Urothelium cell line (cell line): ENCODE data around the gene APOL1.
"Not testable (repeated sequence)": the region's sequence is repeated elsewhere in the genome, so short reads cannot be mapped to it uniquely, and the experiment has no call there.

ENCODE experiments used
- DNase-seq: peaks from one replicate; pipeline ENCODE4 v3.0.0; 2011; ENCODE audit warnings: low spot score, mixed read lengths
- FAIRE-seq: peaks from 2 replicates; lab custom pipeline; 2011; peaks lifted over from hg19 to GRCh38; lab: Jason Lieb, UNC

Gene APOL1

DNA sequence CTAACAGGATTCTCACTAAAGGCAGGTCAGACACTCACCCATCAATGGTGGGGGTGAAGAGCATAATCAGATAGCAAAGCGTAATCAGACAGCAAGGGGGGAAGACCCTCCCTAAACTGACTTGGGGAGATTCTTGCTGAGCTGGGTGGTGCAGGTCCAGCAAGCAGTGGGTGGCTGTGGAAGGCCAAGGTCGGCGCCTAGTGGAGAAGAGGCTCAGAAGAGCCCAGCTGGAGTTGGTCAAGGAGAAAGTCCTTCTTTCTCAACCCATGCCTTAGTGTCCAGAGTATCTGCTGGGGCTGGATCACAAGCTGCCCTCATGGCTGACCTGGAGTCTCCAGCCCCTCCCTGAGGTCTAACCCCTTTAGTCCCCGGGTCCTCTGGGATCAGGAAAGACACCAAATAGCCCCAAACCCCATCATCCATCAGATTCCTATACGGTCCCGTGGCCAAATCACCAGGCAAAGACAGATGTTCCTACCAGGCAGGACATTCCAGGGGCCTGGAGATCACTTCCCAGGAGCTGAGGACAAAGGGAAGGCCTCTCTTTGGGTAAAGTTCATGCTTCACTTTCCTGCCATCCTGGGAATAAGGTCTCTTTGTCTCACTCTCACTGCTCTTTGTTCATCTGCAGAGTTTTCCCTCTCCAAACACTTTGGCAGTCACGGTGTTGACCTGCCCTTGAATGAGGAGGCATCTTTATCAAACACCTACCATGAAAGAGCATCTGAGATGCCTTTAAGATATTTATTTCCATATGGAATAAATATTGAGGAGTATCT lies 11.1 kb downstream of the APOL1 start:
- FAIRE-seq = peak; percentile 23
- not testable (repeated sequence) for DNase-seq

DNA sequence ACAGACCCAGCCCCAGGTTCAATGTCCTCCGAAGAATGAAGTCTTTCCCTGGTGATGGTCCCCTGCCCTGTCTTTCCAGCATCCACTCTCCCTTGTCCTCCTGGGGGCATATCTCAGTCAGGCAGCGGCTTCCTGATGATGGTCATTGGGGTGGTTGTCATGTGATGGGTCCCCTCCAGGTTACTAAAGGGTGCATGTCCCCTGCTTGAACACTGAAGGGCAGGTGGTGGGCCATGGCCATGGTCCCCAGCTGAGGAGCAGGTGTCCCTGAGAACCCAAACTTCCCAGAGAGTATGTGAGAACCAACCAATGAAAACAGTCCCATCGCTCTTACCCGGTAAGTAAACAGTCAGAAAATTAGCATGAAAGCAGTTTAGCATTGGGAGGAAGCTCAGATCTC lies 14.1 kb downstream of the APOL1 start:
- peak; percentile 58 for FAIRE-seq
- no peak for DNase-seq

- DNase-seq (no peak), FAIRE-seq (no peak)
Observed at GRCh38 chr22:36267896-36268485, 15.1 kb downstream of the APOL1 start.

GRCh38 chr22:36271231-36271630 lies 18.3 kb downstream of the APOL1 start:
- not testable (repeated sequence) for DNase-seq, FAIRE-seq

DNA sequence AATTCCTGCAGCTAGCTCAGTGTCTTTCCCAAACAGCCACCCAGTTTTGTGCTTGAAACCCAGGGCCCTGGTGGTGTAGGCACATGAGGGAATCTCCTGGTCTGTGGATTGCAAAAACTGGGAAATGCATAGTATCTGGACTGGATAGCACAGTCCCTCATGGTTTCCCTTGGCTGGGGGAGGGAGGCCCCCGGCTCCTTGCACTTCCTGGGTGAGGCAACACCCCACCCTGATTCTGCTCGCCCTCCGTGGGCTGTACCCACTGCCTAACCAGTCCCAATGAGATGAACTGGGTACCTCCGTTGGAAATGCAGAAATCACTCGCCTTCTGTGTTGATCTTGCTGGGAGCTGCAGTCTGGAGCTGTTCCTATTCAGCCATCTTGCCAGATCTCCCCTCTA lies 19.0 kb downstream of the APOL1 start:
- DNase-seq, FAIRE-seq: not testable (repeated sequence)

DNA sequence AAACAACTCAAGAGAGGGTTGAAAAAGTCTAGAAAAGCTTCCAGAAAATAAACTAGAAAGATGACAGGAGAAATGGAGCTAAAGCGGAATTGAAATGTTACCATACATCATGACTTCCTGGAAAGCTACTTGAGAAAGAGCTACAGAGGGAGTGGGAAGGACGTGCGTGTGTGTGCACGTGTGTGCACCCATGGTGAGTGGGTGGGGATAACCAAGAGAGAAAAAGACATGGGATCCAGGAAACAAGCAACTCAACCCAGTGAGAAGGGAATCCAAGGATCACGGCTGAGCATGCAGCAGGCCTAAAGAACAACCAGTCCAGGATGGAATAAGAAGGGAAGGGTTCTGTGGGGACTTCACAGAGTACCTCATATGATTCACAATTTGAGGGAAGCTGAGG lies 21.6 kb downstream of the APOL1 start:
- DNase-seq (no peak), FAIRE-seq (no peak)

GRCh38 chr22:36277482-36278291 lies 24.8 kb downstream of the APOL1 start:
- peak; percentile 79 for FAIRE-seq
- peak; percentile 65 for DNase-seq

DNA sequence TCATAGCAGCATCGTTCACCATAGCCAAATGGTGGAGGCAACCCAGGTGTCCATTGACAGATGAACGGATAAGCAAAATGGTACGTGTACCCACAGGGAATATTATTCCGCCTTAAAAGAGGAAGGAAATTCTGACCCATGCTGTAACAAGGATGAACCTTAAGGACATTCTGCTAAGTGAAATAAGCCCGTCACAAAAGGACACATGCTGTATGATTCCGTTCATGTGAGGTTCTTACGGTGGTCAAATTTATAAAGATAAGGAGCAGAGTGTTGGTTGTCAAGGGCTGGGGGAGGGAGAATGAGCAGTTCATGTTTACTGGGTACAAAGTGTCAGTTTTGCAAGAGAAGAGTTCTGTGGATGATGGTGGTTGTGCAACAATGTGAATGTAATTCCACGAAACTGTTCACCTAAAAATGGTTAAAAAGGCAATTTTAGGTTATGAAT lies 26.3 kb downstream of the APOL1 start:
- DNase-seq = no peak
- FAIRE-seq = peak; percentile 53

GRCh38 chr22:36280379-36280778 lies 27.4 kb downstream of the APOL1 start:
- FAIRE-seq = no peak
- DNase-seq = no peak

DNA sequence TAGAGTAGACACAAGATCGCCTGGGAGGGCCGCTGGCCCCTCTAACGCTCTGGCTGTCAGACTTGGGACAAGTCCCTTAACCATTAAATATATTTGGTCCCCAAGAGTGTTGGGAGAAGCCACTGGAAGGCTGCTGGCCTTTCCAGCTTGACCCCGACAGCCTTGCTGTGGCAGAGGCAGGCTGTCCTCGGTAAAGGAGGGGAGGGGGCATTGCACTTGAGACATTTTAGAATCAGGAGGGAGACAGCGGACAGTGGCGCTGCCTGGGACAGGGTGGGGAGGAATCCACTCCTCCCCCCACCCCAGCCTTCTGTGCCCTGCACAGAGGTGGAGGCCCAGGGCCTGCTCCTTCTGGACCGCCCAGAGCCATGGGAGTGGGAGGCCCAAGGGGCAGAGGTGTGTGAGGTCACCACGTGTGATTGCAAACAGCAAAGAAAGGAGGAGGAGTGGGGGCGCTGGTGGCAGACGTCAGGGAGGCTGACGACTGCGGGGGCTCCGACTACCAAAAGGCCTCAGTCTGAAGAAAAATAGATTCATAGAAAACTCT lies 28.9 kb downstream of the APOL1 start:
- FAIRE-seq = no peak
- no peak for DNase-seq

DNA sequence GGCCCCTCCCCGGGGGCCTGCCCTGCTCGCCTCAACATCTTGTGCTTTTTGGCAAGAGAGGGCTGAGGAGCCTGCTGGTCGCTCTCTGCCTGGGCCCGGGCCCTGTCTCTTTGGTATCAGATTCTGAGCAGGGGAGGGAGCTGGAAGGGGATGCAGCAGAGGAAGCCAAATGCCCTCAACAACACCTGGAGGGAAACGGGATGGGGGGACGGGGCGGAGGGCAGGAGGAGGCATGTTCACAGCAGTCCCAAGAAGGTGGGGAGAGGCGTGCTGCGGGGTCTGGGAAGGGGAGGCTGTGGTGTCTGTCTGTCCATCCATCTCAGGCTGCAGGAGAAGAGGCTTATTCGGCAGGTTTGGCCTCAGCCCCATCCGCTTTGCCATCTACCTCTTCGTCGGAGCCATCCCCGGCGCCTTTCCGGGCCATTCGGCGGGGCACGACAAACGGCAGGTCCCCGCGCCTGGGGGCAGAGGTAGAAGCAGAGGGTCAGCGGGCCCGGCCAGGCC lies 29.4 kb downstream of the APOL1 start:
- FAIRE-seq (peak; percentile 23), DNase-seq (no peak)

DNA sequence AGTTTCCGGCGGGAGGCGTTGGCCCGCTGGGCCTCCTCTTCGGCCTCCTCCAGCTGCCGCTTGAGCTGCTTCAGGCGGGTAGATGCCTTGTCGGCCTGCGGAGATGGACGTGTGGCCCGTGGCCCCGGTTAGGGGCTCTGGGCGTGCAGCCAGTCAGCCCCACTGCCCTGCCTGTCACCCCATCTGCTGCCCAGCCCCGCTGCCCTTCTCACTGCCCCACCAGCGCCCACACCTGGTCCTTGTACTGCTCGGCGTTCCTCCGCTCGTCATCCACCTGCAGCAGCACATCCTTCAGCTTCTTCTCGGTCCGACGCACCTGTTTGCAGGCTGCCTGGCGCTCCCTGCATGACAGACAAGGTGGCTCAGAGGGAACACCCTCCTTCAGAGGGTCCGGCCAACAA lies 31.2 kb downstream of the APOL1 start:
- DNase-seq (no peak), FAIRE-seq (no peak)

GRCh38 chr22:36285017-36285416 lies 32.1 kb downstream of the APOL1 start:
- no peak for FAIRE-seq
- no peak for DNase-seq

GRCh38 chr22:36285545-36285944 lies 32.6 kb downstream of the APOL1 start:
- FAIRE-seq (no peak), DNase-seq (no peak)

GRCh38 chr22:36286096-36286957 lies 33.4 kb downstream of the APOL1 start:
- peak; percentile 88 for DNase-seq
- FAIRE-seq = peak; percentile 35

GRCh38 chr22:36287881-36288515 lies 35.1 kb downstream of the APOL1 start:
- no peak for FAIRE-seq
- DNase-seq = no peak

GRCh38 chr22:36288571-36289405 lies 35.9 kb downstream of the APOL1 start:
- DNase-seq (no peak), FAIRE-seq (no peak)

DNA sequence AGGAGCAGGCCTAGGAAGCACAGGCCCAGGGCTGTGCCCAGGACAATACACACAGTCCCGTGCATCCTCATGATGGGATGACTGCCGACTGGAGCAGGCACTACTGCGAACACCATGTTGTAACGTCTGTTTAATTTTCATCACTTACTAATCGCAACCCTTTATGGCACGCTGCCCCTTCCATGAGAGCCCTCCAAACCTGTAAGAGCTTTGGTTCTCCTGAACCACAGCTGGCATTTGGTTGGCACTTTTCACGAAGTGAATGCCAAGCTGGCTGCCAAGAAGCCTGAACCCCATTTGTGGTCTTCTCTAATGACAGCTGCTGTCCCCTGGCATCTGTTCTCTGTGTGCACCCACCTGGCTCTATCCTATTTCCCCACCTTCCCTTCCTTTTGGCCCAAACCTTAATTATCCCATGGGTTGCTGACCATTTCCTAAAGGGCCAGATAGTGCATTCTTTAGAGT lies 36.5 kb downstream of the APOL1 start:
- FAIRE-seq (peak; percentile 79), DNase-seq (no peak)

- DNase-seq, FAIRE-seq: not testable (repeated sequence)
Observed at GRCh38 chr22:36289948-36290371, 37.0 kb downstream of the APOL1 start.
